Adrenal gland (tissue), 12 donors: ENCODE results near the gene HMG20B. TPM values are rescaled to one million over a fixed set of nuclear protein-coding genes. Genes with fewer than 3 reads are reported as not detected.

Experiments
- DNase-seq, 7 donors: peaks; one replicate each; pipeline ENCODE4 v3.0.0-alpha.2; 2019 to 2020
- H3K27ac ChIP-seq, 5 donors: fragments of 200-600 bp; sonication (generic) in 4 of 5; 1 replicate in 3 of 5; 2 replicates in 2 of 5; pipeline versions ENCODE4 v1.5.1 to v1.8.0; 2016 to 2020; ENCODE audit warnings: mild to moderate bottlenecking in 1 of 5
- H3K27me3 ChIP-seq: fragments of 200-600 bp; 2 replicates; pipeline ENCODE4 v1.8.0; 2021
- H3K36me3 ChIP-seq, 2 donors: fragments of 200-600 bp; replicated peaks in 1 of 2; 1 replicate in 1 of 2; 2 replicates in 1 of 2; pipeline versions ENCODE4 v1.5.1 to v1.8.0; 2018 to 2022
- H3K4me1 ChIP-seq, 2 donors: fragments of 200-600 bp; replicated peaks in 1 of 2; 1 replicate in 1 of 2; 2 replicates in 1 of 2; pipeline versions ENCODE4 v1.5.1 to v1.8.0; 2018 to 2021
- H3K4me3 ChIP-seq, 4 donors: fragments of 200-600 bp; sonication (generic) in 3 of 4; one replicate each; pipeline ENCODE4 v1.5.1; 2016 to 2018
- H3K9me3 ChIP-seq, 3 donors: fragments of 200-600 bp; sonication (generic) in 1 of 3; replicated peaks in 1 of 3; 1 replicate in 2 of 3; 2 replicates in 1 of 3; pipeline versions ENCODE4 v1.5.1 to v1.8.0; 2016 to 2021
- CTCF ChIP-seq, 6 experiments: fragments of 450-650 bp in 4 of 6; fragments of 200-600 bp in 2 of 6; sonication (generic) in 1 of 6; IDR thresholded peaks; 1 replicate in 5 of 6; 2 replicates in 1 of 6; pipeline versions ENCODE4 v1.5.1 to v1.8.0; 2016 to 2021; ENCODE audit warnings: antibody characterized with exemption in 6 of 6, mild to moderate bottlenecking in 2 of 6, moderate library complexity in 1 of 6
- POLR2A ChIP-seq, 2 donors: fragments of 450-650 bp; IDR thresholded peaks; one replicate each; pipeline ENCODE4 v1.6.1; 2017; ENCODE audit warnings: antibody characterized with exemption in 2 of 2, mild to moderate bottlenecking in 2 of 2, moderate library complexity in 1 of 2
- WGBS, 4 donors: extraction: QIAGEN DNeasy Blood & Tissue Kit in 2 of 4; methylation state at CpG; one replicate each; pipeline versions ENCODE4 v1.1.5 to v1.1.7; 2013 to 2017; 5-methylcytosine and 5-hydroxymethylcytosine counted together
- intact Hi-C, 2 donors: fragments of 100-400 bp; cut with DNase I; formaldehyde crosslinking; loops; one replicate each; pipeline versions ENCODE4 v1.14.1 to v1.15.0; 2022 to 2023
- polyA plus RNA-seq, 3 donors: library from polyadenylated mRNA; stranded (reverse); fragments of 200-250 nt in 2 of 3; fragments of 350-450 nt in 1 of 3; fragmentation: Illumina TruSeq in 1 of 3; extraction: RNeasy Lipid Tissue Mini Kit (QIAGEN cat#74804) in 1 of 3; gene quantifications; one replicate each; pipeline ENCODE4 v1.2.3, GENCODE V29; 2013 to 2014
- total RNA-seq, 9 donors: library from RNA; depleted of rRNA in 4 of 9; stranded (reverse); fragments of >200 nt in 4 of 9; fragments of 120-200 nt in 1 of 9; fragmentation: NEBNext Ultra II Directional in 1 of 9; extraction: Animal tissue kit (Norgen Biotek cat#: 25700) in 1 of 9; gene quantifications; one replicate each; pipeline versions ENCODE4 v1.1.0 to v1.2.4, GENCODE V29; 2013 to 2023
- donor health status: healthy with polysubstance abuse.
- donor health status: Bipolar disorder and iron deficiency.
- donor health status: DM: yes; HTN: yes; CAD: no.
- donor health status: DM: no; HTN: no; CAD: no.
- donor health status: DM: no; HTN: no; CAD: no.
- donor health status: DM: yes; HTN: yes; CAD: no.

HMG20B gene
- total and polyA plus RNA-seq, 12 donors = 18.1 to 178 (median 102) TPM

- peak in 6 of 7 donors; percentile 53 to 69 (median 64) for DNase-seq
- no peak for TF ChIP-seq CTCF (IDR thresholded peaks at IDR 0.05)
- no peak for TF ChIP-seq POLR2A (IDR thresholded peaks at IDR 0.05)
These were observed 33.5 kb downstream of the HMG20B start for GRCh38 chr19:3606174-3606689.

GRCh38 chr19:3606690-3607289 lies 34.0 kb downstream of the HMG20B start, which contains the start of gene TBXA2R:
Gene TBXA2R (minus strand): TSS chr19:3606875. CDS start chr19:3600634, 6,241 bp downstream.
- Histone ChIP-seq H3K9me3 (no peaks in the 10 kb centered on the region), H3K4me1 (peaks cover 42 to 57% of the 10 kb centered on the region in 2 donors), H3K4me3 (peak within 1 kb of the TSS; percentile 8 to 73 (median 62)), H3K36me3 (peaks cover 0 to 5% of the 10 kb centered on the region in 2 donors), H3K27ac (peak within 1 kb of the TSS; percentile 52 to 94 (median 78)), H3K27me3 (no peaks in the 10 kb centered on the region)
- no peak for TF ChIP-seq CTCF (IDR thresholded peaks at IDR 0.05)
- peak; percentile 38 to 57 for TF ChIP-seq POLR2A (IDR thresholded peaks at IDR 0.05)
- 0 to 2% (median 1%) methylated on average over 4 to 46 of the region's 46 CpGs; no CpG with 5 or more reads in 1 of the 4 donors for WGBS, 4 donors
- intact Hi-C loops = no loop called here
- DNase-seq = peak; percentile 78 to 90 (median 89)

More at GRCh38 chr19:3606174-3606689, 33.5 kb downstream of the HMG20B start:
- peak overlapping the region in 4 of 5 donors; percentile 74 to 94 (median 80) for H3K27ac ChIP-seq
- H3K9me3 ChIP-seq = no peaks in the 10 kb centered on the region
- H3K27me3 ChIP-seq = no peaks in the 10 kb centered on the region
- intact Hi-C loops = no loop called here
- H3K4me1 ChIP-seq = peaks cover 42 to 57% of the 10 kb centered on the region in 2 donors
- no peaks in the 10 kb centered on the region for H3K36me3 ChIP-seq
- WGBS, 4 donors = 1 to 9% (median 5%) methylated on average over 16 to 35 of the region's 35 CpGs; no CpG with 5 or more reads in 1 of the 4 donors
- H3K4me3 ChIP-seq = peak overlapping the region in 3 of 4 donors; percentile 62 to 73 (median 63)

GRCh38 chr19:3607303-3608078 lies 34.7 kb downstream of the HMG20B start:
- 6 to 16% (median 15%) methylated on average over 12 to 22 of the region's 22 CpGs for WGBS, 4 donors
- H3K36me3 ChIP-seq = peaks cover 0 to 12% of the 10 kb centered on the region in 2 donors
- peak; percentile 49 to 72 (median 64) for DNase-seq
- peak overlapping the region in 3 of 4 donors; percentile 8 to 73 (median 62) for H3K4me3 ChIP-seq
- no peaks in the 10 kb centered on the region for H3K9me3 ChIP-seq
- no peak for TF ChIP-seq CTCF (IDR thresholded peaks at IDR 0.05)
- no peak for TF ChIP-seq POLR2A (IDR thresholded peaks at IDR 0.05)
- H3K27me3 ChIP-seq = no peaks in the 10 kb centered on the region
- peak overlapping the region; percentile 52 to 94 (median 78) for H3K27ac ChIP-seq
- peaks cover 42 to 57% of the 10 kb centered on the region in 2 donors for H3K4me1 ChIP-seq
- intact Hi-C loops = no loop called here
